Suprapubic skin (tissue), 4 donors: ENCODE data around the gene CLEC2D. TPM values are rescaled to one million over a fixed set of nuclear protein-coding genes. Genes with fewer than 3 reads are reported as not detected.
"Not testable (repeated sequence)": the region's sequence is repeated elsewhere in the genome, so short reads cannot be mapped to it uniquely, and the experiment has no call there.

ENCODE experiments used
- DNase-seq, 2 donors: peaks; one replicate each; pipeline ENCODE4 v3.0.0-alpha.2; 2019; ENCODE audit warnings: low spot score in 2 of 2
- H3K27ac ChIP-seq: fragments of 200-600 bp; sonication (generic); one replicate; pipeline ENCODE4 v1.5.1; 2019
- H3K27me3 ChIP-seq: fragments of 200-600 bp; sonication (generic); one replicate; pipeline ENCODE4 v1.5.1; 2019
- H3K36me3 ChIP-seq: fragments of 200-600 bp; sonication (generic); one replicate; pipeline ENCODE4 v1.5.1; 2019
- H3K4me1 ChIP-seq: fragments of 200-600 bp; sonication (generic); one replicate; pipeline ENCODE4 v1.5.1; 2019
- H3K4me3 ChIP-seq: fragments of 200-600 bp; sonication (generic); one replicate; pipeline ENCODE4 v1.5.1; 2019; ENCODE audit warnings: mild to moderate bottlenecking
- H3K9me3 ChIP-seq: fragments of 200-600 bp; sonication (generic); one replicate; pipeline ENCODE4 v1.5.1; 2019
- CTCF ChIP-seq, 2 donors: fragments of 200-600 bp in 1 of 2; fragments of 450-650 bp in 1 of 2; sonication (generic) in 1 of 2; IDR thresholded peaks; one replicate each; pipeline ENCODE4 v1.5.1; 2016 to 2019; ENCODE audit warnings: antibody characterized with exemption in 2 of 2, mild to moderate bottlenecking in 1 of 2, moderate library complexity in 1 of 2
- EP300 ChIP-seq: sonication (generic); formaldehyde crosslinking; IDR thresholded peaks from one replicate; pipeline ENCODE4 v1.6.1; 2017; ENCODE audit warnings: antibody characterized with exemption
- POLR2A ChIP-seq, 2 donors: fragments of 450-650 bp; IDR thresholded peaks; one replicate each; pipeline ENCODE4 v1.6.1; 2017; ENCODE audit warnings: antibody characterized with exemption in 2 of 2, mild to moderate bottlenecking in 2 of 2, moderate library complexity in 2 of 2
- POLR2AphosphoS5 ChIP-seq, 3 donors: sonication (generic); formaldehyde crosslinking; IDR thresholded peaks; one replicate each; pipeline ENCODE4 v1.6.1; 2017; ENCODE audit warnings: antibody characterized with exemption in 3 of 3
- WGBS: methylation state at CpG from one replicate; pipeline ENCODE4 v1.1.5; 2018; 5-methylcytosine and 5-hydroxymethylcytosine counted together
- total RNA-seq, 4 donors: library from RNA; depleted of rRNA; stranded (reverse); fragments of >200 nt; gene quantifications; one replicate each; pipeline ENCODE4 v1.1.0, GENCODE V29; 2016

CLEC2D gene
- total RNA-seq, 4 donors from 2014 or later: 2.3 to 12.2 (median 5.0) TPM

DNA sequence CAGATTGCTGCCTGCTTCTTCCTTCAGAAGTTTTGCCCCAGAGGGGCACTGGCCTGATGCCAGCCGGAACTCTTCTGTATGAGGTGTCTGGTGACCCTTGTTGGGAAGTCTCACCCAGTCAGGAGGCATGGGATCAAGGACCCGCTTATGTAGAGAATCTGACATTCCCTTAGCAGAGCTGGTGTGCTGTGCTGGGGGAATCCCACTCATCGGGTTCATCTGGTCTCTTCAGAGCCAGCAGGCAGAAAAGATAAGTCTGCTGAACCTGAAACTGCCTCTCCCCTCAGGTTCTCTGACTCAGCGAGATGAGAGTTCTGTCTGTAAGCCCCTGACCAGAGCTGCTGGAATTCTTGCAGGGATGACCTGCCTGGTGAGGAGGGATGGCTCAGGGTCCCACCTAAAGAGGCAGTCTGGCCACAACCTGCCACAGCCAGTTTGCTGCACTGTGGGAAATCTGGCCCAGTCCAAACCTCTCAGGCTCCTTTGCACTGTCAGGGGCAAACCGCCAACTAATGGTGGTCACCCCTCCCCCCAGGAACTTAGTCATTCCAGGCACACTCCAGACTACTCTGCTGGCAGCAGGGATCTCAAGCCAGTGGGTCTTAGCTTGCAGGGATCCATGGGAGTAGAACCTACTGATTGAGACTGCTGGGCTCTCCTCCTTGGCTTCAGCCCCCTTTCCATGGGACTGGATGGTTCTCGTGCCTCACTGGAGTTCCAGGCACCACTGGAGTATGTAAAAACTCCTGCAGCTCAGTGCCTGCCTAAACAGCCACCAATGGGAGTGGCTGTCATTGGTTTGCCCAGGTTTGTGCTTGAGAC, 4.1 kb downstream of the CLEC2D start:
- Histone ChIP-seq H3K9me3 (no peaks in the 10 kb centered on the region), H3K27me3 (no peaks in the 10 kb centered on the region), H3K36me3 (no peaks in the 10 kb centered on the region), H3K27ac (no peak overlapping the region), H3K4me3 (no peak overlapping the region), H3K4me1 (peaks cover 10% of the 10 kb centered on the region)
- no peak for TF ChIP-seq CTCF (IDR thresholded peaks at IDR 0.05)
- TF ChIP-seq POLR2AphosphoS5 (IDR thresholded peaks at IDR 0.05): no peak
- TF ChIP-seq EP300: no peak
- TF ChIP-seq POLR2A (IDR thresholded peaks at IDR 0.05): no peak
- 43% methylated on average over 2 of the region's 6 CpGs for WGBS
- DNase-seq: no peak

DNA sequence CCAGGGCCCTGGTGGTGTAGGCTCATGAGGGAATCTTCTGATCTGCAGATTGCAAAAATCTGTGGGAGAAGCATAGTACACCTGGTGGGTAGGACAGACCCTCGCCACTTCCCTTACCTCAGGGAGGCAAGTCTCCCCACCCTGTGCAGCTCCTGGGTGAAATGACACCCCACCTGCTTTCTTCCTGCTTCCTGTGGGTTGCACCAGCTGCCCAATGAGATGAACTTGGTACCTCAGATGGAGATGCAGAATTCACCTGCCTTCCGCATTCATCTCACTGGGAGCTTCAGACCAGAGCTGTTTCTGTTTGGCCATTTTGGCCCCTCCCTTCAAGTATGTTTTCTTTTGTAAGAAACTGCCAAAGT, 4.7 kb downstream of the CLEC2D start:
- TF ChIP-seq EP300 (no peak), CTCF (IDR thresholded peaks at IDR 0.05) (no peak), POLR2A (IDR thresholded peaks at IDR 0.05) (no peak), POLR2AphosphoS5 (IDR thresholded peaks at IDR 0.05) (no peak)
- peaks cover 10% of the 10 kb centered on the region for H3K4me1 ChIP-seq
- WGBS: 89% methylated on average over 2 of the region's 2 CpGs
- H3K27me3 ChIP-seq: no peaks in the 10 kb centered on the region
- no peak for DNase-seq
- H3K9me3 ChIP-seq: no peaks in the 10 kb centered on the region
- H3K4me3 ChIP-seq: no peak overlapping the region
- no peaks in the 10 kb centered on the region for H3K36me3 ChIP-seq
- H3K27ac ChIP-seq: no peak overlapping the region

GRCh38 chr12:9682508-9682907, 13.0 kb downstream of the CLEC2D start:
- H3K36me3 ChIP-seq: peaks cover 14% of the 10 kb centered on the region
- DNase-seq, H3K27me3 ChIP-seq, H3K4me3 ChIP-seq, H3K9me3 ChIP-seq, H3K4me1 ChIP-seq, H3K27ac ChIP-seq: not testable (repeated sequence)
- WGBS: 97% methylated on average over 4 of the region's 4 CpGs

GRCh38 chr12:9682949-9683348, 13.4 kb downstream of the CLEC2D start:
- not testable (repeated sequence) for H3K27ac ChIP-seq, H3K4me1 ChIP-seq, H3K4me3 ChIP-seq, H3K27me3 ChIP-seq, H3K9me3 ChIP-seq, DNase-seq
- WGBS: 90% methylated on average over 2 of the region's 2 CpGs
- H3K36me3 ChIP-seq: peaks cover 14% of the 10 kb centered on the region

GRCh38 chr12:9685366-9685765, 15.9 kb downstream of the CLEC2D start:
- H3K27ac ChIP-seq, H3K4me1 ChIP-seq, H3K4me3 ChIP-seq, H3K27me3 ChIP-seq, H3K9me3 ChIP-seq, DNase-seq: not testable (repeated sequence)
- WGBS: 84% methylated on average over 4 of the region's 5 CpGs
- peaks cover 25% of the 10 kb centered on the region for H3K36me3 ChIP-seq

DNA sequence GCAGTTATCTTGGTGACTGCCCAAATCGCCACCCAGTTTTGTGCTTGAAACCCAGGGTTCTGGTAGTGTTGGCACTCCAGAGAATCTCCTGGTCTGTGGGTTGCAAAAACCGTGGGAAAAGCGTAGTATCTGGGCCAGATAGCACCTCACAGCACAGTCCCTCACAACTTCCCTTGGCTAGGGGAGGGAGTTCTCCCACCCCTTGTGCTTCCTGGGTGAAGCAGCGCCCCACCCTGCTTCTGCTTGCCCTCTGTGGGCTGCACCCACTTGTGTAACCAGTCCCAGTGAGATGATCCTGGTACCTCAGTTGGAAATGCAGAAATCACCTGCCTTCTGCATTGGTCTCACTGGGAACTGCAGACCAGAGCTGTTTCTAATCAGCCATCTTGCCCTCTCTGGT, 16.4 kb downstream of the CLEC2D start:
- TF ChIP-seq POLR2A (IDR thresholded peaks at IDR 0.05) (no peak), CTCF (IDR thresholded peaks at IDR 0.05) (no peak), POLR2AphosphoS5 (IDR thresholded peaks at IDR 0.05) (no peak), EP300 (no peak)
- no peak overlapping the region for H3K27ac ChIP-seq

GRCh38 chr12:9687228-9687627, 17.7 kb downstream of the CLEC2D start:
- Histone ChIP-seq H3K4me1 (no peaks in the 10 kb centered on the region), H3K9me3 (no peaks in the 10 kb centered on the region), H3K27me3 (no peaks in the 10 kb centered on the region), H3K36me3 (peaks cover 28% of the 10 kb centered on the region), H3K4me3 (no peak overlapping the region), H3K27ac (no peak overlapping the region)
- DNase-seq: no peak
- 71% methylated on average over 1 of the region's 1 CpG for WGBS
- TF ChIP-seq POLR2A (IDR thresholded peaks at IDR 0.05) (no peak), CTCF (IDR thresholded peaks at IDR 0.05) (no peak), POLR2AphosphoS5 (IDR thresholded peaks at IDR 0.05) (no peak), EP300 (no peak)

More for the DNA sequence above, 16.4 kb downstream of the CLEC2D start:
- H3K9me3 ChIP-seq: no peaks in the 10 kb centered on the region
- no peak for DNase-seq
- H3K4me1 ChIP-seq: no peaks in the 10 kb centered on the region
- H3K36me3 ChIP-seq: peaks cover 25% of the 10 kb centered on the region
- WGBS: 90% methylated on average over 4 of the region's 4 CpGs
- H3K27me3 ChIP-seq: no peaks in the 10 kb centered on the region
- no peak overlapping the region for H3K4me3 ChIP-seq
